Measurements from ENCODE around the gene CNTNAP1. TPM values are rescaled to one million over a fixed set of nuclear protein-coding genes. Genes with fewer than 3 reads are reported as not detected.

Gene CNTNAP1
- total RNA-seq, 1 donor from 2014 or later = 21.3 TPM

GRCh38 chr17:42667088-42667951 lies 15.0 kb upstream of the CNTNAP1 start:
- Mint-ChIP-seq H3K9me3 (no peaks in the 10 kb centered on the region), H3K36me3 (ENCODE audit: low read depth) (peaks cover 10% of the 10 kb centered on the region), H3K27me3 (peaks cover 3% of the 10 kb centered on the region), H3K27ac (no peak overlapping the region), H3K4me3 (no peak overlapping the region), H3K4me1 (peaks cover 16% of the 10 kb centered on the region)
- ATAC-seq (ENCODE audit: low read depth) (no peak), DNase-seq (no peak)
- ChIA-PET CTCF (no interaction called here), POLR2A (interaction anchor here (0.9 to 1.1 kb wide), 2 partner anchors 37 to 58 kb away, joined by 3 to 5 read pairs; partner anchors contain the start of gene TUBG1)
- TF ChIP-seq CTCF (IDR thresholded peaks at IDR 0.05) = no peak
- intact Hi-C loops (cut with micrococcal nuclease) = no loop called here

- peaks cover 10% of the 10 kb centered on the region for H3K36me3 Mint-ChIP-seq (ENCODE audit: low read depth)
- ATAC-seq (ENCODE audit: low read depth) (no peak), DNase-seq (no peak)
- ChIA-PET CTCF (interaction anchor here (1.0 to 1.3 kb wide), 2 partner anchors 10 to 94 kb away, joined by 3 to 5 read pairs; no protein-coding TSS in a partner anchor), POLR2A (interaction anchor here (0.5 to 2.2 kb wide), 4 partner anchors 8 to 46 kb away, joined by 3 to 7 read pairs (median 4); partner anchors contain the start of gene CNTNAP1)
- intact Hi-C loops (cut with micrococcal nuclease) = no loop called here
- peak overlapping the region; percentile 50 for H3K4me3 Mint-ChIP-seq
- H3K27ac Mint-ChIP-seq = no peak overlapping the region
- no peaks in the 10 kb centered on the region for H3K9me3 Mint-ChIP-seq
- TF ChIP-seq CTCF (IDR thresholded peaks at IDR 0.05) = no peak
- H3K4me1 Mint-ChIP-seq = peaks cover 26% of the 10 kb centered on the region
- peaks cover 7% of the 10 kb centered on the region for H3K27me3 Mint-ChIP-seq
These were observed 12.7 kb upstream of the CNTNAP1 start for GRCh38 chr17:42669705-42669976.

GRCh38 chr17:42669977-42670788 lies 12.1 kb upstream of the CNTNAP1 start:
- H3K4me3 Mint-ChIP-seq = peak overlapping the region; percentile 81
- no peak for TF ChIP-seq CTCF (IDR thresholded peaks at IDR 0.05)
- peak; percentile 63 for DNase-seq
- peak overlapping the region; percentile 65 for H3K27ac Mint-ChIP-seq
- H3K4me1 Mint-ChIP-seq = peaks cover 30% of the 10 kb centered on the region
- peaks cover 10% of the 10 kb centered on the region for H3K27me3 Mint-ChIP-seq
- H3K9me3 Mint-ChIP-seq = no peaks in the 10 kb centered on the region
- peak; percentile 82 for ATAC-seq (ENCODE audit: low read depth)
- CTCF ChIA-PET = interaction anchor here (0.6 to 1.4 kb wide), 4 partner anchors 9 to 93 kb away, joined by 3 to 5 read pairs (median 4); no protein-coding TSS in a partner anchor
- peaks cover 10% of the 10 kb centered on the region for H3K36me3 Mint-ChIP-seq (ENCODE audit: low read depth)
- POLR2A ChIA-PET = interaction anchor here (0.5 to 2.6 kb wide), 5 partner anchors 8 to 115 kb away, joined by 3 to 9 read pairs (median 5); no protein-coding TSS in a partner anchor
- intact Hi-C loops (cut with micrococcal nuclease) = loop anchor here (1.0 kb wide), 1 partner anchor 9 kb away; no protein-coding TSS in a partner anchor

GRCh38 chr17:42670789-42671657 lies 11.3 kb upstream of the CNTNAP1 start:
- Mint-ChIP-seq H3K4me1 (peaks cover 33% of the 10 kb centered on the region), H3K27ac (peak overlapping the region; percentile 65), H3K27me3 (peaks cover 10% of the 10 kb centered on the region), H3K9me3 (no peaks in the 10 kb centered on the region), H3K36me3 (ENCODE audit: low read depth) (peaks cover 4% of the 10 kb centered on the region), H3K4me3 (peak overlapping the region; percentile 81)
- ATAC-seq (ENCODE audit: low read depth) (no peak), DNase-seq (no peak)
- POLR2A ChIA-PET = interaction anchor here (1.7 to 2.6 kb wide), 2 partner anchors 12 to 116 kb away, joined by 5 to 9 read pairs; no protein-coding TSS in a partner anchor
- CTCF ChIA-PET = interaction anchor here (0.6 to 1.4 kb wide), 4 partner anchors 10 to 123 kb away, joined by 3 to 5 read pairs (median 4); no protein-coding TSS in a partner anchor
- intact Hi-C loops (cut with micrococcal nuclease) = loop anchor here (1.0 kb wide), 1 partner anchor 8 kb away; no protein-coding TSS in a partner anchor
- no peak for TF ChIP-seq CTCF (IDR thresholded peaks at IDR 0.05)
